Measurements from ENCODE around the gene TCHH. TPM values are rescaled to one million over a fixed set of nuclear protein-coding genes. Genes with fewer than 3 reads are reported as not detected.
A peak's percentile ranks its signal among the peaks of the same experiment; 100 is the strongest.

The TCHH gene
- total RNA-seq, 4 donors from 2014 or later = 0.13 to 5.8 (median 0.46) TPM

DNA sequence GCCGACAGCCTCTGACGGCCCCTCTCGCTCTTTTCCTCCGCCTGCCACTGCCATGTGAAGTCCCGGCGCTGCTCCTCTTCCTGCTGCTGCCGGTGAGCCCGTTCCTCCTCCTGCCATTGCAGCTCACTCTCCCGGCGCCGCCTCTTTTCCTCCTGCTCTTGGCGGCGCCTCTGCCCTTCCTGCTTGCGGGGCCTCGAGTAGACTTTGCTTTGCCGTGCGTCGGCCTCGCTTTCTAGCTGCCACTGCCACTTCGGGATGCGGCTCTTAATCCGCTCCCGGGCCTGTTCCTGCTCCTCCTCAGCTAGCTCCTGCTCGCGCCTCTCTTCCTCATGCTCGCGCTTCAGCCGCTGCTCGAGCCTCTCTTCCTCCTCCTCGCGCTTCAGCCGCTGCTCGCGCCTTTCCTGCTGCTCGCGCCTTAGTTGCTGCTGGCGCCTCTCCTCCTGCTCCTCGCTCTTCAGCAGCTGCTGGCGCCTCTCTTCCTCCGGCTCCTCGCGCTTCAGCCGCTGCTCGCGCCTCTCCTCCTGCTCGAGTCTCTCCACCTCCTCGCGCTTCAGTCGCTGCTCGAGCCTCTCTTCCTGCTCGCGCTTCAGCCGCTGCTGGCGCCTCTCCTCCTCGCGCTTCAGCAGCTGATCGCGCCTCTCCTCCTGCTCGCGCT lies 4.3 kb downstream of the TCHH start:
- Histone ChIP-seq H3K27ac (no peak overlapping the region), H3K36me3 (no peaks in the 10 kb centered on the region), H3K4me1 (peaks cover 4 to 48% (median 7%) of the 10 kb centered on the region in 4 donors), H3K9me3 (peaks cover 0 to 5% (median 0%) of the 10 kb centered on the region in 4 donors), H3K27me3 (peaks cover 0 to 54% of the 10 kb centered on the region in 2 donors), H3K4me3 (peak overlapping the region; percentile 8 to 50 (median 36))
- DNase-seq = no peak
- TF ChIP-seq, protein P1, sequence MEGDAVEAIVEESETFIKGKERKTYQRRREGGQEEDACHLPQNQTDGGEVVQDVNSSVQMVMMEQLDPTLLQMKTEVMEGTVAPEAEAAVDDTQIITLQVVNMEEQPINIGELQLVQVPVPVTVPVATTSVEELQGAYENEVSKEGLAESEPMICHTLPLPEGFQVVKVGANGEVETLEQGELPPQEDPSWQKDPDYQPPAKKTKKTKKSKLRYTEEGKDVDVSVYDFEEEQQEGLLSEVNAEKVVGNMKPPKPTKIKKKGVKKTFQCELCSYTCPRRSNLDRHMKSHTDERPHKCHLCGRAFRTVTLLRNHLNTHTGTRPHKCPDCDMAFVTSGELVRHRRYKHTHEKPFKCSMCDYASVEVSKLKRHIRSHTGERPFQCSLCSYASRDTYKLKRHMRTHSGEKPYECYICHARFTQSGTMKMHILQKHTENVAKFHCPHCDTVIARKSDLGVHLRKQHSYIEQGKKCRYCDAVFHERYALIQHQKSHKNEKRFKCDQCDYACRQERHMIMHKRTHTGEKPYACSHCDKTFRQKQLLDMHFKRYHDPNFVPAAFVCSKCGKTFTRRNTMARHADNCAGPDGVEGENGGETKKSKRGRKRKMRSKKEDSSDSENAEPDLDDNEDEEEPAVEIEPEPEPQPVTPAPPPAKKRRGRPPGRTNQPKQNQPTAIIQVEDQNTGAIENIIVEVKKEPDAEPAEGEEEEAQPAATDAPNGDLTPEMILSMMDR (IDR thresholded peaks at IDR 0.05) = no peak
- no peak for TF ChIP-seq POLR2A (IDR thresholded peaks at IDR 0.05)

DNA sequence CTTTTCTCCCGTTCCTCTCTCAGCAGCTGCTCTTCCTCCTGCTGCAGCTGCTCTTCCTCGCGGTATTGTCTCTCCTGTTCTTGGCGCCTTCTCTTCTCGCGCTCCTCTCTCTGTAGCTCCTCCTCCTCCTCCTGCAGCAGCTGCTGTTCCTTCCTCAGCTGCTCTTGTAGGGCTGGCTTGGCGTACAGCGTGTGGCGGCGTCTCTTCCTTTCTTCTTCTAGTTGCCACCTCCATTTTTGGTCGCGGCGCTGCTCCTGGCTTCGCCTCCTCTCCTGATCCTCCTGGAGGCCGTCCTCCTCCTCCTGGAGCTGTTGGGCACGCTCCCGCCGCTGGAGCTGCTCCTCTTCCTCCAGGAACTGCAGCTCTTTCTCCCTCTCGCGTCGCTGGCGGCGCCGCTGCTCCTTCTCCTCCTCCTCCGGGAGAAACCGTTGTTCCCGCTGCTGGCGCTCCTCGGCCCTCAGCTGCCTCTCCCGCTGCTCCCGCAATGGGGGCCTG lies 4.8 kb downstream of the TCHH start:
- H3K36me3 ChIP-seq = no peaks in the 10 kb centered on the region
- no peak for DNase-seq
- H3K4me3 ChIP-seq = peak overlapping the region; percentile 8 to 50 (median 36)
- H3K27me3 ChIP-seq = peaks cover 0 to 54% of the 10 kb centered on the region in 2 donors
- H3K9me3 ChIP-seq = peaks cover 0 to 5% (median 0%) of the 10 kb centered on the region in 4 donors
- no peak overlapping the region for H3K27ac ChIP-seq
- H3K4me1 ChIP-seq = peaks cover 4 to 48% (median 7%) of the 10 kb centered on the region in 4 donors
- TF ChIP-seq, protein P1 (IDR thresholded peaks at IDR 0.05) = no peak
- no peak for TF ChIP-seq POLR2A (IDR thresholded peaks at IDR 0.05)

DNA sequence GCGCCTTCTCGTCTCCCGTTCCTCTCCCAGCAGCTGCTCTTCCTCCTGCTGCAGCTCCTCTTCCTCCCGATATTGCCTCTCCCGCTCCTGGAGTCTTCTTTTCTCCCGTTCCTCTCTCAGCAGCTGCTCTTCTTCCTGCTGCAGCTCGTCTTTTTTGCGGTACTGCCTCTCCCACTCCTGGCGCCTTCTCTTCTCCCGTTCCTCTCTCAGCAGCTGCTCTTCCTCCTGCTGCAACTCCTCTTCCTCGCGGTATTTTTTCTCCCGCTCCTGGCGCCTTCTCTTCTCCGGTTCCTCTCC lies 5.3 kb downstream of the TCHH start:
- no peaks in the 10 kb centered on the region for H3K36me3 ChIP-seq
- H3K27ac ChIP-seq = no peak overlapping the region
- no peak for DNase-seq
- peaks cover 0 to 5% (median 0%) of the 10 kb centered on the region in 4 donors for H3K9me3 ChIP-seq
- TF ChIP-seq POLR2A (IDR thresholded peaks at IDR 0.05) = no peak
- TF ChIP-seq, protein P1 (IDR thresholded peaks at IDR 0.05) = no peak
- H3K4me1 ChIP-seq = peaks cover 4 to 48% (median 7%) of the 10 kb centered on the region in 4 donors
- peaks cover 0 to 54% of the 10 kb centered on the region in 2 donors for H3K27me3 ChIP-seq
- peak overlapping the region in 2 of 4 donors; percentile 42 to 50 for H3K4me3 ChIP-seq

DNA sequence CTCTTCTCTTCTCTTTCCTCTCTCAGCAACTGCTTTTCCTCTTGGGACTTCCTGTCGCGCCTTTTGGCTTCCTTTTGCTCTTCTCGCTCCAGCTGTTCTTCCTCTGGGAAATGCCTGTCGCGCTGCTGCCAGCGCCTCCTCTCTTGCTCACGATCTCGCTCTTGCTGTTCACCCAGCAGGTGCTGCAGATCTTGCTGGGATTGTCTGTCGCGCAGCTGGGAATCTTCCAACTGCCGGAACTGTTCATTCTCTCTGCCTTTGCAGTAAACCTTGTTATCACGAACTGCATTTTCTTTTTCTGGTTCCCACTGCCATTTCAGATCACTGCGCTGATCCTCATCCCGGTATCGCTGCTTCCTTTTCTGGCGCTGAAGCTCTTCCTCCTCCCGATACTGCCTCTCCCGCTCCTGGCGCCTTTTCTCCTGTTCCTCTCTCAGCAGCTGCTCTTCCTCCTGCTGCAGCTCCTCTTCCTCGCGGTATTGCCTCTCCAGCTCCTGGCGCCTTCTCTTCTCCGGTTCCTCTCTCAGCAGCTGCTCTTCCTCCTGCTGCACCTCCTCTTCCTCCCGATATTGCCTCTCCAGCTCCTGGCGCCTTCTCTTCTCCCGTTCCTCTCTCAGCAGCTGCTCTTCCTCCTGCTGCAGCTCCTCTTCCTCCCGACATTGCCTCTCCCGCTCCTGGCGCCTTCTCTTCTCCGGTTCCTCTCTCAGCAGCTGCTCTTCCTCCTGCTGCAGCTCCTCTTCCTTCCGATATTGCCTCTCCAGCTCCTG lies 5.8 kb downstream of the TCHH start:
- Histone ChIP-seq H3K9me3 (peaks cover 0 to 5% (median 0%) of the 10 kb centered on the region in 4 donors), H3K36me3 (no peaks in the 10 kb centered on the region), H3K4me1 (peaks cover 4 to 48% (median 7%) of the 10 kb centered on the region in 4 donors), H3K27ac (no peak overlapping the region), H3K27me3 (peaks cover 0 to 54% of the 10 kb centered on the region in 2 donors), H3K4me3 (peak overlapping the region in 1 of 4 donors; percentile 50)
- no peak for TF ChIP-seq POLR2A (IDR thresholded peaks at IDR 0.05)
- TF ChIP-seq, protein P1 (IDR thresholded peaks at IDR 0.05) = no peak
- no peak for DNase-seq

DNA sequence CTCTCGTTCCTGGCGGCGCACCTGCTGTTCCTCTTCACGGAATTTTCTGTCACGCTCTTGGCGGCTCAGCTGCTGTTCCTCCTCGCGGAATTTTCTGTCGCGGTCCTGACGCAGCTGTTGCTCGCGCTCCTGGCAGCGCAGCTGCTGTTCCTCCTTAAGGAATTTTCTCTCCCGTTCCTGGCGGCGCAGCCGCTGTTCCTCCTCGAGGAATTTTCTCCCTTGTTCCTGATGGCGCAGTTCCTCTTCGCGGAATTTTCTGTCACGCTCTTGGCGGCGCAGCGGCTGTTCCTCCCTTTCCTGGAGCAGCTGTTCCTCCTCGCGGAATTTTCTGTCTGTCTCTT lies 6.4 kb downstream of the TCHH start:
- H3K27ac ChIP-seq = no peak overlapping the region
- no peaks in the 10 kb centered on the region for H3K36me3 ChIP-seq
- no peak for TF ChIP-seq POLR2A (IDR thresholded peaks at IDR 0.05)
- TF ChIP-seq, protein P1 (IDR thresholded peaks at IDR 0.05) = no peak
- peaks cover 4 to 48% (median 7%) of the 10 kb centered on the region in 4 donors for H3K4me1 ChIP-seq
- no peak for DNase-seq
- H3K9me3 ChIP-seq = peaks cover 0 to 5% (median 0%) of the 10 kb centered on the region in 4 donors
- H3K4me3 ChIP-seq = peak overlapping the region in 1 of 4 donors; percentile 28
- H3K27me3 ChIP-seq = peaks cover 0 to 54% of the 10 kb centered on the region in 2 donors

Data from Peyer's patch (tissue), 4 donors.